Measurements from ENCODE around the gene OSBPL1A. TPM values are rescaled to one million over a fixed set of nuclear protein-coding genes. Genes with fewer than 3 reads are reported as not detected.

The OSBPL1A gene
- total RNA-seq, 2 donors from 2014 or later: 39.8 to 50.7 TPM

GRCh38 chr18:24121625-24122024, 276.0 kb downstream of the OSBPL1A start:
- DNase-seq (no peak), ATAC-seq (no peak)
- intact Hi-C loops (cut with DNase I, micrococcal nuclease): no loop called here

- ATAC-seq: no peak
- DNase-seq: no peak
- intact Hi-C loops (cut with DNase I, micrococcal nuclease): no loop called here
Observed at GRCh38 chr18:24120676-24121075, 276.9 kb downstream of the OSBPL1A start.

- DNase-seq: peak; percentile 46 to 80
- ATAC-seq: peak; percentile 82
- intact Hi-C loops (cut with DNase I, micrococcal nuclease): loop anchor here in 1 of 2 donors (10.0 kb wide), 1 partner anchor 304 kb away; no protein-coding TSS in a partner anchor
Observed at GRCh38 chr18:24118750-24119577, 278.7 kb downstream of the OSBPL1A start.

GRCh38 chr18:24115628-24116027, 282.0 kb downstream of the OSBPL1A start:
- ATAC-seq (no peak), DNase-seq (no peak)
- intact Hi-C loops (cut with DNase I, micrococcal nuclease): loop anchor here in 1 of 2 donors (10.0 kb wide), 1 partner anchor 301 kb away; no protein-coding TSS in a partner anchor

GRCh38 chr18:24114924-24115549, 282.6 kb downstream of the OSBPL1A start:
- no peak for ATAC-seq
- intact Hi-C loops (cut with DNase I, micrococcal nuclease): loop anchor here in 1 of 2 donors (10.0 kb wide), 1 partner anchor 300 kb away; no protein-coding TSS in a partner anchor
- no peak for DNase-seq

GRCh38 chr18:24112874-24113615, 284.6 kb downstream of the OSBPL1A start:
- DNase-seq: no peak
- intact Hi-C loops (cut with DNase I, micrococcal nuclease): loop anchor here in 1 of 2 donors (10.0 kb wide), 1 partner anchor 298 kb away; no protein-coding TSS in a partner anchor
- no peak for ATAC-seq

GRCh38 chr18:24112464-24112863, 285.2 kb downstream of the OSBPL1A start:
- ATAC-seq (no peak), DNase-seq (no peak)
- intact Hi-C loops (cut with DNase I, micrococcal nuclease): loop anchor here in 1 of 2 donors (10.0 kb wide), 1 partner anchor 298 kb away; no protein-coding TSS in a partner anchor

Small RNAs within 50 kb of the gene (microRNA-seq; reads per million reads assigned to microRNA genes)
- gene MIR320C2: 3.7 to 5.4 reads per million in 2 donors

Other genes with a start within 250 kb of the OSBPL1A start
- 10 to 100 TPM; 21.7 to 30.8 TPM for gene IMPACT, start 28.8 kb upstream of the OSBPL1A start, total RNA-seq
- gene HRH4, start 62.8 kb upstream of the OSBPL1A start, total RNA-seq: under 1 TPM; 0.11 to 0.12 TPM

Data from left colon (tissue), 2 donors.